GM12801 (cell line): ENCODE data around the gene LAMTOR4.

ENCODE experiments used
- TF ChIP-seq, protein P1 (sequence below): IDR thresholded peaks from one replicate; pipeline ENCODE4 v1.5.1; 2011; ENCODE audit warnings: control low read depth; ENCODE audit not compliant: insufficient read length; ENCODE audit errors: extremely low read depth

LAMTOR4 gene

DNA sequence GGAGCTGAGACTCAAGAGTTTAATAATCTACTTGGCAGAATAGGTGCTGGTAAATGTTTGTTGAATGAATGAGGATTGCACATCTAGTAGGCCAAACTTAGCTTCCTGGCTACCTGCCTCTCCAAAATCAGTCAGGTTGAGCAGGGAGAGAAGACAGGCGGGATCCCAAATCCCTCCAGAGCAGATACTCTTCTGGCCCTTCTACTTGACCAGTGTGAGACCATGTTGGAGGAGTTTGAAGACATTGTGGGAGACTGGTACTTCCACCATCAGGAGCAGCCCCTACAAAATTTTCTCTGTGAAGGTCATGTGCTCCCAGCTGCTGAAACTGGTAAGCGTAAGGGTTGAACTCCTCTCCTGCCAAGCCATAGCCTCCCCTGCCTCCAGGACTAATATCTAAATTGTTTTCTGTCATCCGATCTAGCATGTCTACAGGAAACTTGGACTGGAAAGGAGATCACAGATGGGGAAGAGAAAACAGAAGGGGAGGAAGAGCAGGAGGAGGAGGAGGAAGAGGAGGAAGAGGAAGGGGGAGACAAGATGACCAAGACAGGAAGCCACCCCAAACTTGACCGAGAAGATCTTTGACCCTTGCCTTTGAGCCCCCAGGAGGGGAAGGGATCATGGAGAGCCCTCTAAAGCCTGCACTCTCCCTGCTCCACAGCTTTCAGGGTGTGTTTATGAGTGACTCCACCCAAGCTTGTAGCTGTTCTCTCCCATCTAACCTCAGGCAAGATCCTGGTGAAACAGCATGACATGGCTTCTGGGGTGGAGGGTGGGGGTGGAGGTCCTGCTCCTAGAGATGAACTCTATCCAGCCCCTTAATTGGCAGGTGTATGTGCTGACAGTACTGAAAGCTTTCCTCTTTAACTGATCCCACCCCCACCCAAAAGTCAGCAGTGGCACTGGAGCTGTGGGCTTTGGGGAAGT is 24.2 kb upstream of the LAMTOR4 start:
- TF ChIP-seq, protein P1, sequence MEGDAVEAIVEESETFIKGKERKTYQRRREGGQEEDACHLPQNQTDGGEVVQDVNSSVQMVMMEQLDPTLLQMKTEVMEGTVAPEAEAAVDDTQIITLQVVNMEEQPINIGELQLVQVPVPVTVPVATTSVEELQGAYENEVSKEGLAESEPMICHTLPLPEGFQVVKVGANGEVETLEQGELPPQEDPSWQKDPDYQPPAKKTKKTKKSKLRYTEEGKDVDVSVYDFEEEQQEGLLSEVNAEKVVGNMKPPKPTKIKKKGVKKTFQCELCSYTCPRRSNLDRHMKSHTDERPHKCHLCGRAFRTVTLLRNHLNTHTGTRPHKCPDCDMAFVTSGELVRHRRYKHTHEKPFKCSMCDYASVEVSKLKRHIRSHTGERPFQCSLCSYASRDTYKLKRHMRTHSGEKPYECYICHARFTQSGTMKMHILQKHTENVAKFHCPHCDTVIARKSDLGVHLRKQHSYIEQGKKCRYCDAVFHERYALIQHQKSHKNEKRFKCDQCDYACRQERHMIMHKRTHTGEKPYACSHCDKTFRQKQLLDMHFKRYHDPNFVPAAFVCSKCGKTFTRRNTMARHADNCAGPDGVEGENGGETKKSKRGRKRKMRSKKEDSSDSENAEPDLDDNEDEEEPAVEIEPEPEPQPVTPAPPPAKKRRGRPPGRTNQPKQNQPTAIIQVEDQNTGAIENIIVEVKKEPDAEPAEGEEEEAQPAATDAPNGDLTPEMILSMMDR = no peak

DNA sequence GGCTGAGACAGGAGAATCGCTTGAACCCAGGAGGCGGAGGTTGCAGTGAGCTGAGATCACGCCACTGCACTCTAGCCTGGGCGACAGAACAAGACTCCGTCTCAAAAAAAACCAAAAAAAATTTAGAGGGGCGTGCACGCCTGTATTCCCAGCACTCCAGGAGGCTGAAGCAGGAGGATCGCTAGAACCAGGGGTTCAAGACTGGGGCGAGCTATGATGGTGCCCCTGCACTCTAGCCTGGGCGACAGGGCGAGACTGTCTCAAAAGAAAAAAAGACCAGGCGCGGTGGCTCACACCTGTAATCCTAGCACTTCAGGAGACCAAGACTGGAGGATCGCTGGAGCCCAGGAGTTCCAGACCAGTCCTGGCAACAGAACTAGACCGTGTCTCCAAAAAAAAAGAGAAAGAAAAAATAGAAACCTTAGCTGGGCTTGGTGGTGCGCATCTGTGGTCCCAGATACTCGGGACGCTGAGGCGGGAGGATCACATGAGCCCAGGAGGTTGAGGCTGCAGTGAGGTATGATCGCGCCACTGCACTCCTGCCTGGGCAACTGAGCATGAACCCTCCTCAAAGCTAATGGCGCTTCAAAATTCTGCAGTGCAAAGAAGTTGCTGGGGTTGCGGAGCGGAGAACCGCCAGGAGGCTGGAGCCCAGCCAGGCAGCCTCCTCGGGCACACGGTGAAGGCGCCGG is 22.3 kb upstream of the LAMTOR4 start:
- TF ChIP-seq, protein P1 = no peak

DNA sequence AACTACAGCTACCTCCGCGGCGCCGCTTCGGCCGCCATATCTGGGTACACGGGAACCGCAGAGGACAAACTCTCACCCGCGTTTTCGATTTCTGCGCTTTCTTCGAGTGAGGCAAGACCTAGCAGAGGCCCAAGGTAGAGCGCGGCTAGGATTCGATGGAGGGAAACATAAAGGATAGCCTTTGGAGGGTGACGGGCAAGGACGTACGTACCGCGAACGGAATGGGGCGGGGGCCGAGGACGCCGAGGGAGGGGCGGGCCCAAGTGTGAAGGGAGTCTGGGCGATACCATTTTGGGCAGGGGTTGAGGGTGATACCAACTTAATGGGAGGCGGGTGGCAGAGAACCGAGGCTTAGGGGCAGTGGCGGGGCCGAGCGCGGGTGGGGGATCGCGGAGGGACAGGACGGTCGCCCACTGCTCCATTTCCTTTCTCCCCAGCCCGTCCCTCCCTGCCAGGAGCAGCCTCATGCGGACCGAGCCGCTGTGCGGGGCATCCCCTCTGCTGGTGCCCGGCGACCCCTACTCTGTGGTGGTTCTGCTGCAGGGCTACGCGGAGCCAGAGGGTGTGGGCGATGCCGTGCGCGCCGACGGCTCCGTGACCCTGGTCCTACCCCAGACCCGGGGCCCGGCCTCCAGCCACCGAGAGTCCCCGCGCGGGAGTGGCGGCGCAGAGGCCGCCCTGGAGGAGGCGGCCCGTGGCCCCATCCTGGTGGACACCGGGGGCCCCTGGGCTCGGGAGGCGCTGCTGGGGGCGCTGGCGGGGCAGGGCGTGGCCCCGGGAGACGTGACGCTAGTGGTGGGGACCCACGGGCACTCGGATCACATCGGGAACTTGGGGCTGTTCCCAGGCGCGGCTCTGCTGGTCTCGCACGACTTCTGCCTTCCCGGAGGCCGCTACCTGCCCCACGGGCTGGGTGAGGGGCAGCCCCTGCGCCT is 21.5 kb upstream of the LAMTOR4 start, which contains the start of gene MBLAC1:
MBLAC1 (plus strand) TSS at position 37 of the 935 bp plus-strand sequence; CDS start at position 466, 429 bp downstream.
- TF ChIP-seq, protein P1 = no peak

DNA sequence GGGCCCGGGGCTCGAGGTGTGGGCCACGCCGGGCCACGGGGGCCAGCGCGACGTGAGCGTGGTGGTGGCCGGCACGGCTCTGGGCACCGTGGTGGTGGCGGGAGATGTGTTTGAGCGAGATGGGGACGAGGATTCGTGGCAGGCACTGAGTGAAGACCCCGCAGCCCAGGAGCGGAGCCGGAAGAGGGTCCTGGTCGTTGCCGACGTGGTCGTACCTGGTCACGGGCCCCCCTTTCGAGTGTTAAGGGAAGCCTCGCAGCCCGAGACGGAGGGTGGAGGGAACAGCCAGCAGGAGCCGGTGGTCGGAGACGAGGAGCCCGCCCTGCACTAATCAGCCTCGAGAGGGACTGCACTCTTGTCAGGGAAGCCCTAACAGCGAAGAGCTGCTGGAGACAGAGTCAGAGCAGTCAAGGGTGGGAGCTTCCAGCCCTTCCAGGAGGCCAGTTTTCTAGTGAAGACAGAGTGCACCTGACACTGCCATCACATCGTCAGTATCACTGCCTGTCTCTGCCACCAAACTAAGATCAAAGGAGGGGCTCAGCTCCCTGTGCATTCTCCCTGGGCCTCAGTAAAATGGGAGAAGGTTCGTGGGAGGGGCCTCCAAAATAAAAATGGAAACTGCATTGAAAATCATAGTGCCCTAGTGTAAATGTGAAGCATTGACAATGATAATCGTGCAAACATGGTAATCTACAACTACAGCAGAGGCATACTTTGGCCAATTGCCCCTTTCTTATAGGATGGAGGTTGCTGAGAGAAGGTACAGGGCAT is 20.7 kb upstream of the LAMTOR4 start:
- TF ChIP-seq, protein P1 = no peak

DNA sequence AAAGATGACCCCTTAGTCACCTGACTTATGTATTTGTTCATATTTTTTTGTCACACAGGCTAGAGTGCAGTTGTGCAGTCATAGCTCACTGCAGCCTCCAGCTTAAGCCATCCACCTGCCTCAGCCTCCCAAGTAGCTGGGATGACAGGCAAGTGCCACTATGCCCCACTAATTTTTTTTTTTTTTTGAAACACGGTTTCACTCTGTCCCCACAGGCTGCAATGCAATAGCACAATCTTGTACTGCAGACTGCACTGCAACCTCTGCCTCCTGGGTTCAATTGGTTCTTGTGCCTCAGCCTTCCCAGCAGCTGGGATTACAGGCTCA is 20.1 kb upstream of the LAMTOR4 start:
- TF ChIP-seq, protein P1 = no peak

DNA sequence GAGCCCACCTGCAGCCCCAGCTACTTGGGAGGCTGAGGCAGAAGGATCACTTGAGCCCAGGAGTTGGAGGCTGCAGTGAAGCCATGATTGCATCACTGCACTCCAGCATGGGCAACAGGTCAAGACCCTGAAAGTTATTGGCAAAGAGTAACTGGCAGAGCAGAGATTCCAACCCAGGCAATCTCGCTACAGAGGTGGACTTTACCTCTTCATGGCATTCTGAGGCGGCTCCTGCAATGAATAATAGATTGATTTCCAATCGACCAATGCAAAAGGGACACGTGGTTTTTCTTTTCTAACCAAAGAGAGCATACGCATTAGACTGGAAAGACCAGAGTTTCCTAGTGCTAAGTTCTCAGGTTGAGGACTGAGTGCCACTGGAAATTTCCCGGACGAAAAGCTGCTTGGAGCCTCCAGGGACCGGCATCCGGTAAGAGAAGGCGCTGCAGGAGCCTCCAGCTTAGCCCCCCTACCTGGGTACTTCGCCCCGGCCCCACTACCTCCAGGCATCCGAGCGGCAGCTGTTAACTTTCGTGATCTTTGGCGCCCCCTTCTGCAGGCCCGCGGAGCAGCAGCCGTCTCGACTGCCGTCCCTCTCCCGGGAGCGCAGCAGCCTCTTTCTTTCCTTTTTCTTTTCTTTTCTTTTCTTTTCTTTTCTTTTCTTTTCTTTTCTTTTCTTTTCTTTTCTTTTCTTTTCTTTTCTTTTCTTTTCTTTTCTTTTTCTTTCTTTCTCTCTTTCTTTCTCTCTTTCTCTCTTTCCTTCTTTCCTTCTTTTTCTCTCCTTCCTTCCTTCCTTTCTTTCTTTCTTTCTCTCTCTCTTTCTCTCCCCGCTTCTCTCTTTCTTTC is 17.9 kb upstream of the LAMTOR4 start:
- TF ChIP-seq, protein P1 = no peak
